Suppressor macrophage (primary cell): Measurements from ENCODE around the gene CENPE.
"Not testable (repeated sequence)": the region's sequence is repeated elsewhere in the genome, so short reads cannot be mapped to it uniquely, and the experiment has no call there.

Source experiments
- DNase-seq, 4 experiments: peaks; one replicate each; pipeline ENCODE4 v3.0.0-alpha.2; 2020 to 2022
- total RNA-seq, 17 experiments: gene quantifications; one replicate each; lab custom pipeline; 2026; ENCODE audit warnings: mixed read lengths in 6 of 17, inconsistent platforms in 3 of 17; lab: John Stamatoyannopoulos, UW

Gene CENPE
- 11.6 to 99.3 (median 36.3) reads per million in 17 experiments for total RNA-seq

- DNase-seq = peak; percentile 90 to 94 (median 93)
Measured at GRCh38 chr4:103198111-103198765, at the start of gene CENPE. TSS of gene CENPE (minus strand) at chr4:103198343. CDS start at chr4:103198319, 24 bp downstream.

- no peak for DNase-seq
Measured at GRCh38 chr4:103244251-103244650, 46.1 kb upstream of the CENPE start.

- not testable (repeated sequence) for DNase-seq
Measured at GRCh38 chr4:103230938-103231337, 32.8 kb upstream of the CENPE start.

GRCh38 chr4:103223556-103223955 is 25.4 kb upstream of the CENPE start:
- not testable (repeated sequence) for DNase-seq

- no peak for DNase-seq
Measured at GRCh38 chr4:103207673-103208072, 9.5 kb upstream of the CENPE start.

- no peak for DNase-seq
Measured at GRCh38 chr4:103204111-103204510, 6.0 kb upstream of the CENPE start.

- DNase-seq = no peak
Measured at GRCh38 chr4:103201724-103202123, 3.6 kb upstream of the CENPE start.

- DNase-seq = no peak
Measured at GRCh38 chr4:103201253-103201652, 3.1 kb upstream of the CENPE start.

GRCh38 chr4:103199009-103199408 is 866 bp upstream of the CENPE start:
- DNase-seq = no peak

GRCh38 chr4:103197765-103198110 is 405 bp downstream of the CENPE start:
- DNase-seq = no peak

GRCh38 chr4:103193457-103193856 is 4.7 kb downstream of the CENPE start:
- no peak for DNase-seq

- DNase-seq = no peak
Measured at GRCh38 chr4:103171006-103171405, 27.1 kb downstream of the CENPE start.

- not testable (repeated sequence) for DNase-seq
Measured at GRCh38 chr4:103169750-103170149, 28.4 kb downstream of the CENPE start.

GRCh38 chr4:103168993-103169392 is 29.1 kb downstream of the CENPE start:
- DNase-seq = no peak

GRCh38 chr4:103162176-103162575 is 36.0 kb downstream of the CENPE start:
- no peak for DNase-seq

- DNase-seq = no peak
Measured at GRCh38 chr4:103158760-103159159, 39.4 kb downstream of the CENPE start.

GRCh38 chr4:103156106-103156505 is 42.0 kb downstream of the CENPE start:
- peak in 3 of 4 experiments; percentile 2 to 73 (median 65) for DNase-seq

GRCh38 chr4:103152381-103152780 is 45.8 kb downstream of the CENPE start:
- DNase-seq = no peak

GRCh38 chr4:103150677-103151076 is 47.5 kb downstream of the CENPE start:
- no peak for DNase-seq

GRCh38 chr4:103144926-103145325 is 53.2 kb downstream of the CENPE start:
- DNase-seq = no peak

- DNase-seq = no peak
Measured at GRCh38 chr4:103137446-103137827, 60.7 kb downstream of the CENPE start.

GRCh38 chr4:103136671-103137445 is 61.3 kb downstream of the CENPE start:
- DNase-seq = peak in 1 of 4 experiments; percentile 20

GRCh38 chr4:103129174-103129573 is 69.0 kb downstream of the CENPE start:
- no peak for DNase-seq

GRCh38 chr4:103126126-103126525 is 72.0 kb downstream of the CENPE start:
- DNase-seq = peak in 3 of 4 experiments; percentile 25 to 57 (median 27)
